ENCODE results near the gene FOXG1. TPM values are rescaled to one million over a fixed set of nuclear protein-coding genes. Genes with fewer than 3 reads are reported as not detected.

The FOXG1 gene
- polyA plus RNA-seq, 1 donor (not counting 4 experiments of a cell fraction or from before 2014, with no cell fraction given), result not detected

DNA sequence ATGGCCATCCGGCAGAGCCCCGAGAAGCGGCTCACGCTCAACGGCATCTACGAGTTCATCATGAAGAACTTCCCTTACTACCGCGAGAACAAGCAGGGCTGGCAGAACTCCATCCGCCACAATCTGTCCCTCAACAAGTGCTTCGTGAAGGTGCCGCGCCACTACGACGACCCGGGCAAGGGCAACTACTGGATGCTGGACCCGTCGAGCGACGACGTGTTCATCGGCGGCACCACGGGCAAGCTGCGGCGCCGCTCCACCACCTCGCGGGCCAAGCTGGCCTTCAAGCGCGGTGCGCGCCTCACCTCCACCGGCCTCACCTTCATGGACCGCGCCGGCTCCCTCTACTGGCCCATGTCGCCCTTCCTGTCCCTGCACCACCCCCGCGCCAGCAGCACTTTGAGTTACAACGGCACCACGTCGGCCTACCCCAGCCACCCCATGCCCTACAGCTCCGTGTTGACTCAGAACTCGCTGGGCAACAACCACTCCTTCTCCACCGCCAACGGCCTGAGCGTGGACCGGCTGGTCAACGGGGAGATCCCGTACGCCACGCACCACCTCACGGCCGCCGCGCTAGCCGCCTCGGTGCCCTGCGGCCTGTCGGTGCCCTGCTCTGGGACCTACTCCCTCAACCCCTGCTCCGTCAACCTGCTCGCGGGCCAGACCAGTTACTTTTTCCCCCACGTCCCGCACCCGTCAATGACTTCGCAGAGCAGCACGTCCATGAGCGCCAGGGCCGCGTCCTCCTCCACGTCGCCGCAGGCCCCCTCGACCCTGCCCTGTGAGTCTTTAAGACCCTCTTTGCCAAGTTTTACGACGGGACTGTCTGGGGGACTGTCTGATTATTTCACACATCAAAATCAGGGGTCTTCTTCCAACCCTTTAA is 1.5 kb downstream of the FOXG1 start:
- H3K4me3 ChIP-seq (ENCODE audit: control insufficient read depth in 2 of 3, extremely low read depth in 1 of 3, insufficient read depth in 2 of 3, low read depth in 1 of 3, low read length in 3 of 3), result no peak overlapping the region

DNA sequence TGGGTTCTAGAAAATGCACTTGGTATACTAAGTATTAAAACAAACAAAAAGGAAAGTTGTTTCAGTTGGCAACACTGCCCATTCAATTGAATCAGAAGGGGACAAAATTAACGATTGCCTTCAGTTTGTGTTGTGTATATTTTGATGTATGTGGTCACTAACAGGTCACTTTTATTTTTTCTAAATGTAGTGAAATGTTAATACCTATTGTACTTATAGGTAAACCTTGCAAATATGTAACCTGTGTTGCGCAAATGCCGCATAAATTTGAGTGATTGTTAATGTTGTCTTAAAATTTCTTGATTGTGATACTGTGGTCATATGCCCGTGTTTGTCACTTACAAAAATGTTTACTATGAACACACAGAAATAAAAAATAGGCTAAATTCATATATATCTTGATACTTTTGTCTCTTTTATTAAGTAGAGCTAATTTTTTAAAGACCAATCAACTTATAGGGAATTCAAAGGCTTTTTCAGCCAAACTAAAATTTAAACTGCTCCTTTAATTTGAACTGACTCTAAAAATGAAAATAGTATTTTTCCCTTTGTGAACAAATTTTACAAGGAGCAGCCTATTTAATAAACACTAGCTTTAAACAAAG is 2.8 kb downstream of the FOXG1 start:
- no peaks in the 10 kb centered on the region for H3K4me1 ChIP-seq (ENCODE audit: control insufficient read depth, extremely low read depth, insufficient read depth, low read length)
- TF ChIP-seq EZH2 (IDR thresholded peaks at IDR 0.05; ENCODE audit: low read length), result no peak
- TF ChIP-seq, protein P1, sequence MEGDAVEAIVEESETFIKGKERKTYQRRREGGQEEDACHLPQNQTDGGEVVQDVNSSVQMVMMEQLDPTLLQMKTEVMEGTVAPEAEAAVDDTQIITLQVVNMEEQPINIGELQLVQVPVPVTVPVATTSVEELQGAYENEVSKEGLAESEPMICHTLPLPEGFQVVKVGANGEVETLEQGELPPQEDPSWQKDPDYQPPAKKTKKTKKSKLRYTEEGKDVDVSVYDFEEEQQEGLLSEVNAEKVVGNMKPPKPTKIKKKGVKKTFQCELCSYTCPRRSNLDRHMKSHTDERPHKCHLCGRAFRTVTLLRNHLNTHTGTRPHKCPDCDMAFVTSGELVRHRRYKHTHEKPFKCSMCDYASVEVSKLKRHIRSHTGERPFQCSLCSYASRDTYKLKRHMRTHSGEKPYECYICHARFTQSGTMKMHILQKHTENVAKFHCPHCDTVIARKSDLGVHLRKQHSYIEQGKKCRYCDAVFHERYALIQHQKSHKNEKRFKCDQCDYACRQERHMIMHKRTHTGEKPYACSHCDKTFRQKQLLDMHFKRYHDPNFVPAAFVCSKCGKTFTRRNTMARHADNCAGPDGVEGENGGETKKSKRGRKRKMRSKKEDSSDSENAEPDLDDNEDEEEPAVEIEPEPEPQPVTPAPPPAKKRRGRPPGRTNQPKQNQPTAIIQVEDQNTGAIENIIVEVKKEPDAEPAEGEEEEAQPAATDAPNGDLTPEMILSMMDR (optimal IDR thresholded peaks at IDR 0.05 in 1 of 3, IDR thresholded peaks at IDR 0.05 in 1 of 3, conservative IDR thresholded peaks at IDR 0.05 in 1 of 3; ENCODE audit: extremely low read depth in 1 of 3, insufficient read depth in 2 of 3, low read length in 3 of 3), result no peak
- H4K20me1 ChIP-seq (ENCODE audit: control insufficient read depth, extremely low read depth, insufficient read depth, low read length), result peaks cover 5% of the 10 kb centered on the region
- no peaks in the 10 kb centered on the region for H3K36me3 ChIP-seq (ENCODE audit: control insufficient read depth in 2 of 2, extremely low read depth in 1 of 2, insufficient read depth in 2 of 2, low read length in 2 of 2)
- no peak overlapping the region for H2AFZ ChIP-seq (ENCODE audit: control insufficient read depth, low read length)
- no peak overlapping the region for H3K9ac ChIP-seq (ENCODE audit: control insufficient read depth, extremely low read depth, insufficient read depth, low read length)
- peaks cover 7% of the 10 kb centered on the region for H3K9me3 ChIP-seq (ENCODE audit: control insufficient read depth, low read depth, low read length)
- DNase-seq (ENCODE audit: low read depth, low spot score) (no peak), FAIRE-seq (no peak)
- H3K27ac ChIP-seq (ENCODE audit: control insufficient read depth, insufficient read depth, low read length), result no peak overlapping the region
- dilution Hi-C loops (cut with MboI; ENCODE audit: extremely low pct_ligation_motif_present, low sequenced_read_pairs), result loop anchor here (25.0 kb wide), 1 partner anchor 768 kb away; no protein-coding TSS in a partner anchor
- H3K27me3 ChIP-seq (ENCODE audit: control insufficient read depth, extremely low read depth, insufficient read depth, low read length), result peaks cover 69% of the 10 kb centered on the region
- no peak overlapping the region for H3K4me2 ChIP-seq (ENCODE audit: control insufficient read depth, extremely low read depth, insufficient read depth, low read depth, low read length)
- H3K4me3 ChIP-seq (ENCODE audit: control insufficient read depth in 2 of 3, extremely low read depth in 1 of 3, insufficient read depth in 2 of 3, low read depth in 1 of 3, low read length in 3 of 3), result no peak overlapping the region
- no peaks in the 10 kb centered on the region for H3K79me2 ChIP-seq (ENCODE audit: control insufficient read depth, insufficient read depth, low read length)
- no peaks in the 10 kb centered on the region for H3K9me1 ChIP-seq (ENCODE audit: control insufficient read depth, extremely low read depth, insufficient read depth, low read length)

More for the DNA sequence above, 1.5 kb downstream of the FOXG1 start:
- peaks cover 7% of the 10 kb centered on the region for H3K9me3 ChIP-seq (ENCODE audit: control insufficient read depth, low read depth, low read length)
- dilution Hi-C loops (cut with MboI; ENCODE audit: extremely low pct_ligation_motif_present, low sequenced_read_pairs), result loop anchor here (25.0 kb wide), 1 partner anchor 769 kb away; no protein-coding TSS in a partner anchor
- H3K4me2 ChIP-seq (ENCODE audit: control insufficient read depth, extremely low read depth, insufficient read depth, low read depth, low read length), result no peak overlapping the region
- H3K27ac ChIP-seq (ENCODE audit: control insufficient read depth, insufficient read depth, low read length), result no peak overlapping the region
- no peaks in the 10 kb centered on the region for H3K36me3 ChIP-seq (ENCODE audit: control insufficient read depth in 2 of 2, extremely low read depth in 1 of 2, insufficient read depth in 2 of 2, low read length in 2 of 2)
- peaks cover 5% of the 10 kb centered on the region for H4K20me1 ChIP-seq (ENCODE audit: control insufficient read depth, extremely low read depth, insufficient read depth, low read length)
- no peak overlapping the region for H3K9ac ChIP-seq (ENCODE audit: control insufficient read depth, extremely low read depth, insufficient read depth, low read length)
- H3K9me1 ChIP-seq (ENCODE audit: control insufficient read depth, extremely low read depth, insufficient read depth, low read length), result no peaks in the 10 kb centered on the region
- no peaks in the 10 kb centered on the region for H3K4me1 ChIP-seq (ENCODE audit: control insufficient read depth, extremely low read depth, insufficient read depth, low read length)
- H3K79me2 ChIP-seq (ENCODE audit: control insufficient read depth, insufficient read depth, low read length), result no peaks in the 10 kb centered on the region
- peaks cover 62% of the 10 kb centered on the region for H3K27me3 ChIP-seq (ENCODE audit: control insufficient read depth, extremely low read depth, insufficient read depth, low read length)
- H2AFZ ChIP-seq (ENCODE audit: control insufficient read depth, low read length), result no peak overlapping the region
- TF ChIP-seq, protein P1 (optimal IDR thresholded peaks at IDR 0.05 in 1 of 3, IDR thresholded peaks at IDR 0.05 in 1 of 3, conservative IDR thresholded peaks at IDR 0.05 in 1 of 3; ENCODE audit: extremely low read depth in 1 of 3, insufficient read depth in 2 of 3, low read length in 3 of 3), result peak in 1 of 3 experiments; percentile 32
- peak; percentile 98 for TF ChIP-seq EZH2 (IDR thresholded peaks at IDR 0.05; ENCODE audit: low read length)
- FAIRE-seq (no peak), DNase-seq (ENCODE audit: low read depth, low spot score) (no peak)
